ENCODE measurements around the gene PSMG4.

DNA sequence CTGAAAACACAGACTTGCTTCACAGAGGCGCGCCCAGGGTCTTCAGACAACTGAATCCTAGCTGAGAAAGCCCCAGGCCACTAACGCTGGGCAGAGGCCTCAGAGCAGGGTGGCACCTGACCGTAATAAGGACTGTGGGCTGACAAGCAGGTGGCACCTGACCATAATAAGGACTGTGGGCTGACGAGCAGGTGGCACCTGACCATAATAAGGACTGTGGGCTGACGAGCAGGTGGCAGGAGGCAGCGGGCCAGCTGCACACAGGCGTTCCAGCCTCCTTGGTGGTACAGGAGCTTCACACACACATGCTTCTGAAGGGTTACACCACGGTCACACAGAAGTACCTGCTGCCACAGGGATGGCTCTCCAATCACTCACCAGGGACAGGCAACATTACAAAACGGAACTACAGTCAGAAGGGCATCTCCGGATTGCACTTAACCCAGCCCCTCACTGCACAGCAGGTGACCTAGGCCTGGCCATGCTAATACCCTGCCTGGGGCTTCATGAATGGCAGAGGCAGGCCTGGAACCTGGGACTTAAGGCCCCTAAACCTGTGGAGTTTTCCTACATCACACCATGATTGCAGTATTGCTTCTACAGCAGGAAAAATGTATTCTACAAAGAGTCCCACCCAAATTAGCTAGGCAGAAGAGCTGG, 50.8 kb downstream of the PSMG4 start:
- TF ChIP-seq, protein P1, sequence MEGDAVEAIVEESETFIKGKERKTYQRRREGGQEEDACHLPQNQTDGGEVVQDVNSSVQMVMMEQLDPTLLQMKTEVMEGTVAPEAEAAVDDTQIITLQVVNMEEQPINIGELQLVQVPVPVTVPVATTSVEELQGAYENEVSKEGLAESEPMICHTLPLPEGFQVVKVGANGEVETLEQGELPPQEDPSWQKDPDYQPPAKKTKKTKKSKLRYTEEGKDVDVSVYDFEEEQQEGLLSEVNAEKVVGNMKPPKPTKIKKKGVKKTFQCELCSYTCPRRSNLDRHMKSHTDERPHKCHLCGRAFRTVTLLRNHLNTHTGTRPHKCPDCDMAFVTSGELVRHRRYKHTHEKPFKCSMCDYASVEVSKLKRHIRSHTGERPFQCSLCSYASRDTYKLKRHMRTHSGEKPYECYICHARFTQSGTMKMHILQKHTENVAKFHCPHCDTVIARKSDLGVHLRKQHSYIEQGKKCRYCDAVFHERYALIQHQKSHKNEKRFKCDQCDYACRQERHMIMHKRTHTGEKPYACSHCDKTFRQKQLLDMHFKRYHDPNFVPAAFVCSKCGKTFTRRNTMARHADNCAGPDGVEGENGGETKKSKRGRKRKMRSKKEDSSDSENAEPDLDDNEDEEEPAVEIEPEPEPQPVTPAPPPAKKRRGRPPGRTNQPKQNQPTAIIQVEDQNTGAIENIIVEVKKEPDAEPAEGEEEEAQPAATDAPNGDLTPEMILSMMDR (IDR thresholded peaks at IDR 0.05; ENCODE audit: low read depth, low read length) = no peak
- no peak for TF ChIP-seq EZH2phosphoT487 (IDR thresholded peaks at IDR 0.05; ENCODE audit: low read depth)

All from OCI-LY3 (cell line).